SK-N-SH (cell line): ENCODE results near the gene HIVEP2. TPM values are rescaled to one million over a fixed set of nuclear protein-coding genes. Genes with fewer than 3 reads are reported as not detected.

Experiments
- CTCF ChIA-PET: fragments of 300-600, 350-600 bp; formaldehyde crosslinking; extraction: SDS; loops from one replicate; lab custom pipeline; 2021; lab: Yijun Ruan, JAX
- POLR2A ChIA-PET: fragments of 350-600 bp; sonication (Branson Sonifier 250); formaldehyde crosslinking; extraction: SDS; loops from one replicate; lab custom pipeline; 2020; ENCODE audit warnings: antibody characterized with exemption, inconsistent platforms; lab: Yijun Ruan, JAX
- DNase-seq: peaks from one replicate; pipeline ENCODE4 v3.0.0; 2012
- H2AFZ ChIP-seq: fragments of 200-600 bp; sonication (generic); 2 replicates; pipeline ENCODE4 v1.8.1; 2016; ENCODE audit warnings: antibody characterized with exemption, mild to moderate bottlenecking, low read depth
- H3F3A ChIP-seq: fragments of 200-600 bp; sonication (generic); replicated peaks from 2 replicates; pipeline ENCODE3; 2016; ENCODE audit warnings: antibody characterized with exemption, mild to moderate bottlenecking; ENCODE audit not compliant: insufficient read depth
- H3K27ac ChIP-seq, 2 experiments: fragments of 200-500 bp in 1 of 2; fragments of 200-600 bp in 1 of 2; sonication (Bioruptor generic) in 1 of 2; sonication (generic), shearing (Covaris generic) in 1 of 2; 2 replicates each; pipeline versions ENCODE4 v1.5.1 to v1.6.1; 2014 to 2016; ENCODE audit warnings: low read depth in 2 of 2, inconsistent platforms in 1 of 2, low read length in 1 of 2, mild to moderate bottlenecking in 1 of 2, mixed read lengths in 1 of 2
- H3K27me3 ChIP-seq: fragments of 200-600 bp; sonication (generic), shearing (Covaris generic); 2 replicates; pipeline ENCODE4 v1.6.1; 2016; ENCODE audit warnings: mixed run types; ENCODE audit not compliant: insufficient read depth
- H3K36me3 ChIP-seq, 2 experiments: fragments of 200-500 bp in 1 of 2; fragments of 200-600 bp in 1 of 2; sonication (Bioruptor generic) in 1 of 2; sonication (generic) in 1 of 2; replicated peaks in 1 of 2; 2 replicates each; pipeline versions ENCODE3 to v1.5.1; 2014 to 2016; ENCODE audit warnings: low read length in 1 of 2, mild to moderate bottlenecking in 1 of 2; ENCODE audit not compliant: insufficient read depth in 2 of 2, control insufficient read depth in 1 of 2
- H3K4me1 ChIP-seq, 2 experiments: fragments of 200-500 bp in 1 of 2; fragments of 200-600 bp in 1 of 2; sonication (Bioruptor generic) in 1 of 2; sonication (generic), shearing (Covaris generic) in 1 of 2; 2 replicates each; pipeline versions ENCODE4 v1.5.1 to v1.6.1; 2014 to 2016; ENCODE audit warnings: low read depth in 1 of 2, low read length in 1 of 2, mixed run types in 1 of 2; ENCODE audit not compliant: insufficient read depth in 2 of 2, control insufficient read depth in 1 of 2
- H3K4me2 ChIP-seq: fragments of 200-600 bp; sonication (generic), shearing (Covaris generic); 2 replicates; pipeline ENCODE4 v1.6.1; 2017; ENCODE audit warnings: mixed run types
- H3K4me3 ChIP-seq, 2 experiments: fragments of 200-500 bp in 1 of 2; fragments of 200-600 bp in 1 of 2; sonication (Bioruptor generic) in 1 of 2; sonication (generic), shearing (Covaris generic) in 1 of 2; 2 replicates each; pipeline versions ENCODE4 v1.5.1 to v1.8.1; 2014 to 2016; ENCODE audit warnings: low read depth in 2 of 2, inconsistent platforms in 1 of 2, low read length in 1 of 2, mild to moderate bottlenecking in 1 of 2, mixed read lengths in 1 of 2, moderate library complexity in 1 of 2
- H3K79me2 ChIP-seq: fragments of 200-600 bp; sonication (generic); 2 replicates; pipeline ENCODE4 v1.8.1; 2017; ENCODE audit warnings: mild to moderate bottlenecking; ENCODE audit not compliant: insufficient read depth
- H3K9ac ChIP-seq: fragments of 200-600 bp; sonication (generic); 2 replicates; pipeline ENCODE4 v1.6.1; 2017; ENCODE audit warnings: mixed run types
- H3K9me2 ChIP-seq: fragments of 200-600 bp; sonication (generic); 2 replicates; pipeline ENCODE4 v1.6.1; 2017; ENCODE audit warnings: mixed run types
- H3K9me3 ChIP-seq: fragments of 200-600 bp; sonication (generic); 2 replicates; pipeline ENCODE4 v1.6.1; 2017; ENCODE audit warnings: mixed run types, mild to moderate bottlenecking, moderate library complexity
- H4K20me1 ChIP-seq: fragments of 200-600 bp; sonication (generic); 2 replicates; pipeline ENCODE4 v1.6.1; 2017; ENCODE audit warnings: mild to moderate bottlenecking, mixed run types; ENCODE audit not compliant: insufficient read depth
- CHD2 ChIP-seq: fragments of 150-350 bp; IDR thresholded peaks from 2 replicates; pipeline ENCODE4 v1.6.1; 2018; ENCODE audit warnings: low read length; ENCODE audit not compliant: partially characterized antibody
- EP300 ChIP-seq, 2 experiments: IDR thresholded peaks; 2 replicates each; pipeline versions ENCODE4 v1.4.0 to v1.6.1; 2012; ENCODE audit warnings: borderline replicate concordance in 1 of 2, low read depth in 1 of 2, low read length in 1 of 2
- EZH2phosphoT487 ChIP-seq: fragments of 200-600 bp; sonication (generic); IDR thresholded peaks from 2 replicates; pipeline ENCODE4 v1.6.1; 2017; ENCODE audit warnings: low read depth, mixed run types, mild to moderate bottlenecking, antibody characterized with exemption, moderate library complexity, borderline replicate concordance
- FOSL2 ChIP-seq: IDR thresholded peaks from 2 replicates; pipeline ENCODE4 v1.4.0; 2012; ENCODE audit warnings: low read depth, mild to moderate bottlenecking, moderate library complexity, borderline replicate concordance
- FOXM1 ChIP-seq: IDR thresholded peaks from 2 replicates; pipeline ENCODE4 v1.4.0; 2012; ENCODE audit warnings: low read depth, mild to moderate bottlenecking
- GABPA ChIP-seq: IDR thresholded peaks from 2 replicates; pipeline ENCODE4 v1.4.0; 2012; ENCODE audit warnings: low read depth, mild to moderate bottlenecking
- JUND ChIP-seq: IDR thresholded peaks from 2 replicates; pipeline ENCODE4 v1.4.0; 2012
- MAX ChIP-seq: IDR thresholded peaks from 2 replicates; pipeline ENCODE4 v1.4.0; 2012; ENCODE audit warnings: low read depth
- MEF2A ChIP-seq: IDR thresholded peaks from 2 replicates; pipeline ENCODE4 v1.4.0; 2012; ENCODE audit warnings: low read depth, borderline replicate concordance
- MXI1 ChIP-seq: IDR thresholded peaks from 2 replicates; pipeline ENCODE4 v1.6.1; 2012; ENCODE audit warnings: mild to moderate bottlenecking, low read depth, low read length, improper control_type of control experiment
- NFIC ChIP-seq: IDR thresholded peaks from 2 replicates; pipeline ENCODE4 v1.4.0; 2012; ENCODE audit warnings: borderline replicate concordance
- RAD21 ChIP-seq: IDR thresholded peaks from 2 replicates; pipeline ENCODE4 v1.6.1; 2012; ENCODE audit warnings: mild to moderate bottlenecking, low read length
- RCOR1 ChIP-seq: fragments of 150-350 bp; IDR thresholded peaks from 2 replicates; pipeline ENCODE4 v1.6.1; 2017; ENCODE audit warnings: antibody characterized with exemption, low read length
- RFX5 ChIP-seq: IDR thresholded peaks from 2 replicates; pipeline ENCODE4 v1.6.1; 2012; ENCODE audit warnings: mild to moderate bottlenecking, improper control_type of control experiment, low read length
- SMC3 ChIP-seq: IDR thresholded peaks from 2 replicates; pipeline ENCODE4 v1.6.1; 2012; ENCODE audit warnings: low read depth, low read length, improper control_type of control experiment
- TAF1 ChIP-seq: IDR thresholded peaks from 2 replicates; pipeline ENCODE4 v1.6.1; 2012; ENCODE audit warnings: low read depth, mild to moderate bottlenecking, low read length, moderate library complexity, borderline replicate concordance
- TCF12 ChIP-seq: IDR thresholded peaks from 2 replicates; pipeline ENCODE4 v1.4.0; 2012
- YY1 ChIP-seq: IDR thresholded peaks from 2 replicates; pipeline ENCODE4 v1.4.0; 2012; ENCODE audit warnings: low read depth, mild to moderate bottlenecking
- WGBS: methylation state at CpG from one replicate; pipeline ENCODE4 v1.1.6; 2017; ENCODE audit warnings: low lambda C conversion rate; 5-methylcytosine and 5-hydroxymethylcytosine counted together
- polyA plus RNA-seq, 3 experiments: library from polyadenylated mRNA; depleted of rRNA; stranded (reverse); fragments of >200 nt; gene quantifications; 2 replicates each; pipeline ENCODE4 v1.2.3, GENCODE V29; 2012
- TF ChIP-seq, protein P1 (sequence below): IDR thresholded peaks from 2 replicates; pipeline ENCODE4 v1.4.0; 2012; ENCODE audit warnings: low read depth, borderline replicate concordance
- TF ChIP-seq, protein P2 (sequence below): fragments of 200-600 bp; sonication (generic); IDR thresholded peaks from 2 replicates; pipeline ENCODE4 v1.6.1; 2017; ENCODE audit warnings: antibody characterized with exemption, mild to moderate bottlenecking, moderate library complexity

HIVEP2 gene
- polyA plus RNA-seq, 1 of the 3 experiments (the other 2 are of a cell fraction) = 2.5 TPM

DNA sequence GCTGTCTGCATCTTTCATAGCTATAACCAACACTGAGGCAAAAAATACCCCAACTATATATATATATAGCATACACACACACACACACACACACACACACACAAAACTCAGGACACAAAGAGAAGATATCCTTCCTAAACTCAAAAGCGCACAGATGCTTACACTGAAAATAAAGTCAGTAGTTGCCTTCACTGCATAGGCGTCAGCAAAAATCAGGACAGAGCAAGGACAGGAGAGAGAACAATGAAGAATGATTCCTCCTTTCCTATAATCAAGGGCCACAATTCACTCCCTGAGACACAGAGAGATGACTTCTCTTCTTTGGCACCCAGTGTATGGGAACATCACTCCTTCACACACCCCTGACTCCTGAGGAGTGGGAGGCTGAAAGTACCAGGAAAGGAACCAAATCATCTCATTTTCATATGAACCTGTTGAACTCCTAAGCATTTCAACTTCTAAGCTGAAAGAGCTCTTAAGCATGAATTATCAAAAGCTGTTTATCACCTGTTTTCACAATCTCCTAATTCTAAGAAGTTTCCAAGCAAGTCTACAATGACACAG, 141.4 kb downstream of the HIVEP2 start:
- Histone ChIP-seq H3K27ac (peak overlapping the region in 1 of 2 experiments; percentile 95; a peak in 1 of 4 replicates), H3K4me1 (peaks cover 9 to 20% of the 10 kb centered on the region in 2 experiments), H3K9me3 (no peaks in the 10 kb centered on the region), H3F3A (peaks cover 32% of the 10 kb centered on the region), H3K27me3 (no peaks in the 10 kb centered on the region), H3K9me2 (no peaks in the 10 kb centered on the region), H3K4me2 (no peak overlapping the region), H3K9ac (no peak overlapping the region), H3K36me3 (no peaks in the 10 kb centered on the region), H3K79me2 (peaks cover 19% of the 10 kb centered on the region), H4K20me1 (no peaks in the 10 kb centered on the region), H3K4me3 (no peak overlapping the region), H2AFZ (no peak overlapping the region)
- CTCF ChIA-PET = no interaction called here
- 96% methylated on average over 2 of the region's 2 CpGs for WGBS
- no peak for DNase-seq
- TF ChIP-seq EP300 (IDR thresholded peaks at IDR 0.05; ENCODE audit: borderline replicate concordance in 1 of 2, low read depth in 1 of 2, low read length in 1 of 2) = no peak
- TF ChIP-seq RCOR1 = no peak
- TF ChIP-seq GABPA = no peak
- no peak for TF ChIP-seq CHD2
- no peak for TF ChIP-seq TAF1
- no peak for TF ChIP-seq FOXM1
- TF ChIP-seq EZH2phosphoT487 = no peak
- no peak for TF ChIP-seq NFIC
- no peak for TF ChIP-seq RFX5
- TF ChIP-seq JUND = no peak
- TF ChIP-seq, protein P1, sequence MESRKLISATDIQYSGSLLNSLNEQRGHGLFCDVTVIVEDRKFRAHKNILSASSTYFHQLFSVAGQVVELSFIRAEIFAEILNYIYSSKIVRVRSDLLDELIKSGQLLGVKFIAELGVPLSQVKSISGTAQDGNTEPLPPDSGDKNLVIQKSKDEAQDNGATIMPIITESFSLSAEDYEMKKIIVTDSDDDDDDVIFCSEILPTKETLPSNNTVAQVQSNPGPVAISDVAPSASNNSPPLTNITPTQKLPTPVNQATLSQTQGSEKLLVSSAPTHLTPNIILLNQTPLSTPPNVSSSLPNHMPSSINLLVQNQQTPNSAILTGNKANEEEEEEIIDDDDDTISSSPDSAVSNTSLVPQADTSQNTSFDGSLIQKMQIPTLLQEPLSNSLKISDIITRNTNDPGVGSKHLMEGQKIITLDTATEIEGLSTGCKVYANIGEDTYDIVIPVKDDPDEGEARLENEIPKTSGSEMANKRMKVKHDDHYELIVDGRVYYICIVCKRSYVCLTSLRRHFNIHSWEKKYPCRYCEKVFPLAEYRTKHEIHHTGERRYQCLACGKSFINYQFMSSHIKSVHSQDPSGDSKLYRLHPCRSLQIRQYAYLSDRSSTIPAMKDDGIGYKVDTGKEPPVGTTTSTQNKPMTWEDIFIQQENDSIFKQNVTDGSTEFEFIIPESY = no peak
- TF ChIP-seq TCF12 = no peak
- TF ChIP-seq MEF2A = no peak
- TF ChIP-seq, protein P2, sequence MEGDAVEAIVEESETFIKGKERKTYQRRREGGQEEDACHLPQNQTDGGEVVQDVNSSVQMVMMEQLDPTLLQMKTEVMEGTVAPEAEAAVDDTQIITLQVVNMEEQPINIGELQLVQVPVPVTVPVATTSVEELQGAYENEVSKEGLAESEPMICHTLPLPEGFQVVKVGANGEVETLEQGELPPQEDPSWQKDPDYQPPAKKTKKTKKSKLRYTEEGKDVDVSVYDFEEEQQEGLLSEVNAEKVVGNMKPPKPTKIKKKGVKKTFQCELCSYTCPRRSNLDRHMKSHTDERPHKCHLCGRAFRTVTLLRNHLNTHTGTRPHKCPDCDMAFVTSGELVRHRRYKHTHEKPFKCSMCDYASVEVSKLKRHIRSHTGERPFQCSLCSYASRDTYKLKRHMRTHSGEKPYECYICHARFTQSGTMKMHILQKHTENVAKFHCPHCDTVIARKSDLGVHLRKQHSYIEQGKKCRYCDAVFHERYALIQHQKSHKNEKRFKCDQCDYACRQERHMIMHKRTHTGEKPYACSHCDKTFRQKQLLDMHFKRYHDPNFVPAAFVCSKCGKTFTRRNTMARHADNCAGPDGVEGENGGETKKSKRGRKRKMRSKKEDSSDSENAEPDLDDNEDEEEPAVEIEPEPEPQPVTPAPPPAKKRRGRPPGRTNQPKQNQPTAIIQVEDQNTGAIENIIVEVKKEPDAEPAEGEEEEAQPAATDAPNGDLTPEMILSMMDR = no peak
- TF ChIP-seq FOSL2 = no peak
- no peak for TF ChIP-seq MAX
- TF ChIP-seq MXI1 = no peak
- TF ChIP-seq SMC3 = no peak
- TF ChIP-seq RAD21 = no peak
- TF ChIP-seq YY1 = no peak
- POLR2A ChIA-PET = no interaction called here
